ENCODE measurements around the gene CCDC57.
"Not testable (repeated sequence)": the region's sequence is repeated elsewhere in the genome, so short reads cannot be mapped to it uniquely, and the experiment has no call there.

CCDC57 gene

DNA sequence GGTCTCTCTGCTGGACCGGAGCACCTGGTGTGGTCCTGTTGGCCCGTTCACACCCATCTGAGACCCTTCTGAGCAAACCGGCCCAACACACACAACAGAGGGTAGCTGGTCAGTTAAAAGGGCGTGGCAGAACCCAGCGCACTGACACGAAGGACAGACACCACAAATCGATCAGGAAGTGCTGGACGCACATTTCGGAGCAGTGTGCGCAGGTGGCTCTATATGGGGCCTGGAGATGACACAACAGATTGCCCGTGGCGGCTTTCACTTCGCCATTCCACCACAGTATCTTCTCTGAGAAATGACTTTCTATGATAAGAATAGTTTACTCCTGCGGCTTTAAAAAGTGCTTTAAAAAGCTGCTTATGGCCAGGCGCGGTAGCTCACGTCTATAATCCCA lies 12.5 kb downstream of the CCDC57 start:
- no peak for DNase-seq (ENCODE audit: extremely low read depth, low read depth)
- TF ChIP-seq, protein P1, sequence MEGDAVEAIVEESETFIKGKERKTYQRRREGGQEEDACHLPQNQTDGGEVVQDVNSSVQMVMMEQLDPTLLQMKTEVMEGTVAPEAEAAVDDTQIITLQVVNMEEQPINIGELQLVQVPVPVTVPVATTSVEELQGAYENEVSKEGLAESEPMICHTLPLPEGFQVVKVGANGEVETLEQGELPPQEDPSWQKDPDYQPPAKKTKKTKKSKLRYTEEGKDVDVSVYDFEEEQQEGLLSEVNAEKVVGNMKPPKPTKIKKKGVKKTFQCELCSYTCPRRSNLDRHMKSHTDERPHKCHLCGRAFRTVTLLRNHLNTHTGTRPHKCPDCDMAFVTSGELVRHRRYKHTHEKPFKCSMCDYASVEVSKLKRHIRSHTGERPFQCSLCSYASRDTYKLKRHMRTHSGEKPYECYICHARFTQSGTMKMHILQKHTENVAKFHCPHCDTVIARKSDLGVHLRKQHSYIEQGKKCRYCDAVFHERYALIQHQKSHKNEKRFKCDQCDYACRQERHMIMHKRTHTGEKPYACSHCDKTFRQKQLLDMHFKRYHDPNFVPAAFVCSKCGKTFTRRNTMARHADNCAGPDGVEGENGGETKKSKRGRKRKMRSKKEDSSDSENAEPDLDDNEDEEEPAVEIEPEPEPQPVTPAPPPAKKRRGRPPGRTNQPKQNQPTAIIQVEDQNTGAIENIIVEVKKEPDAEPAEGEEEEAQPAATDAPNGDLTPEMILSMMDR (IDR thresholded peaks at IDR 0.05; ENCODE audit: low read depth, low read length) = no peak

DNA sequence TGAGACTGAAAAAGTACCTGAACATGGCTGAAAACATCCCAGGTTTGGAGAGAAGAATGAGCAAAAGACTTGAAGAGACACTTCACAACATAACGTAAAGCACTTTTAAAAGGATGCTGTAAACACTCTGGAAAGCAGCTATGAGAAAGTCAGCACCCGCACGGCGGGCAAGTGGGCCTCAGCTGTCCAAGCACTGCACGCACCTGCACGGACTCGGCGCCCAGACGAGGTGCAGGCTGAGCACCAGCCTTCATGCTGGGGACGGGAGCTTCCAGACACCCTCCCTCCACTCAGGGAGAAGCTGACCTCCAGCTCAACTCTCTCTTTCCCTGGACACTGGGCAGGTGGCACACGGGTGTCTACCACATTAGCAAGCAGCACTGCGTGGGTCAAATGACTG lies 13.1 kb downstream of the CCDC57 start:
- no peak for DNase-seq (ENCODE audit: extremely low read depth, low read depth)
- TF ChIP-seq, protein P1 (IDR thresholded peaks at IDR 0.05; ENCODE audit: low read depth, low read length) = no peak

DNA sequence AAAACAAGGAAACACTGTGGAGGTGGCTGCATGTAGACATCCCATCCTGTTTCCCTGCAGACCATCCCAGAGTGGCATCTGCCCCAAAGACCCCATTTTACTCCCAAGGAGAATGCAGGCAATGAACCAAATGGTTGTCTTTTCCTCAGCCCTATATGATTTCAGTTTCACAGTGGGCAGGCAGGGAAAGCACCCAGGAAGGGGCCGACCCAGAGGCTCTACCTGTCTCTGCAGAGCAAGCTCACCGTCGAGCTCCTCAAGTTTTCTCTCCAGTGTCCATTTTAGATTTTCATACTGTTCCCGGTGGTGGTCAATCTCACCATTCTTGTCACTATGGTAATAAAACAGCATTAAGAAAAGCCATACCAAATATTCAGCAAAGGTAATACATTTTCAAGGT lies 14.6 kb downstream of the CCDC57 start:
- TF ChIP-seq, protein P1 (IDR thresholded peaks at IDR 0.05; ENCODE audit: low read depth, low read length) = no peak
- DNase-seq (ENCODE audit: extremely low read depth, low read depth) = no peak

DNA sequence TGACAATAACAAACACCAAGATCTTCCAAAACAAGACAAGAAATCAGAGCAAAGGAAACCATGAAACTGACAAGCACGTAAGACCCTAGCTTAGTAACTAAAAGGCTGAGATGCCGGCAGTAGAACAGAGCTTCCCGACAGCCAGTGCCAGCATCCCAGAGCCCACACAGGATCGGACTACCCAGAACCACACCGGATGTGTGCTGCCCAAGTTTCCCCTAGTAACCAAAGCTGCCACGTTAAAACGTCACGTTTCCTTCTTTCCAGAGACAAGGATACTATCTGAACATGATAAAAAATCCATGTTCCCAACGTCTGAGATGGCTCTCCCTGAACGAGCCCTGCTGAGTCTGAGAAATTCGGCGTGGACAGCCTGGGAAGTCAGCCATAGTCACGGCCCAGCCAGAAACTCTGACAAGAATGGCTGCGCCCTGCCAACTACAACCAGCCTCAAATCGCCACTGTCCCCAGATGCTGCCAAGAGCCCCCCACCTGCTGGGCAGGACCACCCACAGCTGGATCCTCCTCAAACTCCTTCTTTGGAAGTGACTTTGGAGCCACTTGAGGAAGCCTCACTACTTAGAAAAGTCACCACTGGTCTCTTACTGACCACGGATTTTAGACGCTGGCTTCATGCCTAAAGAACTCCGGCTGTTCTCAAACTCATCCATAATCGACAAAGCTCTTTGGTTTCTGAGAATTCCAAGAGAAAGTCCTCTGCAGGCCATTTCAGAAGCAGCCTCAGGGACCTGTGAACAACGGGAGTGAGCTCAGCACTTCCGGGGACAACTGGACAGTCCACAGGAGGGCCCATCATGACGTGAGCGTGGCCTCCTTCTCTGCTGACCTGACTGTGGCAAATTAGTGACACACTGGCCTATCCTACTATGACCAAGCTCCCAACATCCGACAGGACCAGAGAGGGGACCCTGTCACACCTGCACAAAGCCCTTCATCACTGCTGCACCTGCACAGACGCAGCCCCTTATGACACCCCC lies 16.7 kb downstream of the CCDC57 start:
- TF ChIP-seq, protein P1 (IDR thresholded peaks at IDR 0.05; ENCODE audit: low read depth, low read length) = no peak
- DNase-seq (ENCODE audit: extremely low read depth, low read depth) = no peak

DNA sequence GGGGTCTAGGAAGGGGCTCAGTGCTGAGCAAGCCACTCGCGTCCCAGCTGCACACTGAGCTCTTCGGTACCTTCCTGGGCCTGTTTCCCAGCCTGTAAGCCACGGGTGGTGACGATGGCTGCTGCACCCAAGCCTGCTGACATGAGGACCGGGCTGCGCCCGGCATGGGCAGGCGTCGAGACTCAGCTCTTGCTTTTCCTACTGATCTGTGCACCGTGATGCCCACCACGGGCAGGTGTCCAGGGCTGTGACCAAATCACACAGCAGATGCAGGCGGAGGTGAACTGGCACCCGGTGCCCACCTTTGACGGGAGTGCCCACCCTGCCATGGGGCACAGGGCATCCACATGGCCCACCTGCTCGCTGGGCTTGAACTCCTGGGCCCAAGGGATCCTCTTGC lies 17.9 kb downstream of the CCDC57 start:
- TF ChIP-seq, protein P1 (IDR thresholded peaks at IDR 0.05; ENCODE audit: low read depth, low read length) = no peak
- no peak for DNase-seq (ENCODE audit: extremely low read depth, low read depth)

DNA sequence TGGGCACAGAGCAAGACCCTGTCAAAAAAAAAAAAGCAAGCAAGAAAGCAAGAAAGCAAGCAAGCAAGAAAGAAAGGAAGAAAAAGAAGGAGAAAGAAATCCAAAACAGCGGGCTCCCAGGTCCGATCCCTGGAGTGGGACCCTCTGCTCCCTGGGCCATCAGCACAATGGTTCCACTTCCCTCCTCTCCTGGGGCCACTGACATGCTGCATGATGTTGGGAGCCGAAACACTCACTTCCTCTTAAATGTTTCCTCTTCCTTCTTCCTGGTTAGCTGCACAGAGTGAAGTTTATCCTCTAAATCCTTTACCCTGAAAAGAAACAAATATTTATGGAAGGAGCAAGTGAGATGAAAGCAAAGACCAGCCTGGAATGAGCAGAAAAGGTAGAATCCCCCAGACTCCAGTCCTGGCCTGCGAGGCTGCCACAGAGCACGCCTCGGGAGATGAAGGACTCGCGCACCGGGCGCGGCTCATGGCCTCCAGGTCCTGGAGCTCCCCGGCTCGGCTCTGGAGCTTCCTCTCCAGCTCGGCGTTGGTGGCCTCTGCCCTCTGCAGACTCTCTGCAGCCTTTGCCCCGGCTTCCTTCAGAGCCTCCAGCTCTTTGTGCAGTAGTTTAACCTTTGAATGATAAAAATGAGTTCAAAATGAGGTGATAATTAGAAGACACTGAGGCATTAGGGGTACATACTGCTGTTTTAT lies 19.0 kb downstream of the CCDC57 start:
- TF ChIP-seq, protein P1 (IDR thresholded peaks at IDR 0.05; ENCODE audit: low read depth, low read length) = no peak
- DNase-seq (ENCODE audit: extremely low read depth, low read depth) = no peak

DNA sequence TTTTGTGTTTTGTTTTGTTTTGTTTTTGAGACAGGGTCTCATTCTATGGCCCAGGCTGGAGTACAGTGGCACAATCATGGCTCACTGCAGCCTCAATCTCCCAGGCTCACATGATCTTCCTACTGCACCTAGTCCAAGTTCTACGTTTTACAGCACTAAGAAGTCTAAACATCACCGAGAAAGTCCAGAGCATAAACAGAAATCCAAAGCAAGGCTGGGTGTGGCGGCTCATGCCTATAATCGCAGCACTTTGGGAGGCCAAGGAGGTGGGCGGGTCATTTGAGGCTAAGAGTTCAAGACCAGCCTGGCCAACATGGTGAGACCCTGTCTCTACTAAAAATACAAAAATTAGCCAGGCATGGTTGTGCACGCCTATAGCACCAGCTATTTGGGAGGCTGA lies 19.6 kb downstream of the CCDC57 start:
- DNase-seq (ENCODE audit: extremely low read depth, low read depth) = not testable (repeated sequence)
